Measurements from ENCODE around the gene TGFB2. TPM values are rescaled to one million over a fixed set of nuclear protein-coding genes. Genes with fewer than 3 reads are reported as not detected.

Gene TGFB2
- total and polyA plus RNA-seq, 2 experiments from 2014 or later = 0.31 to 1.4 TPM

DNA sequence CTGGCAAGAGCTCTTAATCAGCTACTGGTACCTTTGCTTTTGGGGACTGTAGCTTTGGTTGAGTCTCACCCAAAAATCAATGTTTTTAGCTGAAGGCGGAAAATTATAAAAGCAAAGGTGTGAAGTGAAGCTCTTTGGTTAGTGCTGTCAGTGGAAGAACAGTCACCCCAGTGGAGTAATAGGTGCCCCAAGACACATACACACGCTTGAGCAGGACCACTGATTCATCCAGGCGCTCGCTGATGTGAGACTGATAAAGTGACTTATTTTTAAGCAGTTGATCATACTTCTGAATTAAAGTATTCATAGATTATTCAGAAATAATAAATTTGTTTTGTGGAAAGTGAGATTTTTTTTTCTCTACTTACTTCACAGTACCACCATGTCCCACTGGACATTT is 37.1 kb downstream of the TGFB2 start (continued):
- no peak for TF ChIP-seq ZNF114 (CRISPR knock-in tag; IDR thresholded peaks at IDR 0.05)
- TF ChIP-seq, protein P1, sequence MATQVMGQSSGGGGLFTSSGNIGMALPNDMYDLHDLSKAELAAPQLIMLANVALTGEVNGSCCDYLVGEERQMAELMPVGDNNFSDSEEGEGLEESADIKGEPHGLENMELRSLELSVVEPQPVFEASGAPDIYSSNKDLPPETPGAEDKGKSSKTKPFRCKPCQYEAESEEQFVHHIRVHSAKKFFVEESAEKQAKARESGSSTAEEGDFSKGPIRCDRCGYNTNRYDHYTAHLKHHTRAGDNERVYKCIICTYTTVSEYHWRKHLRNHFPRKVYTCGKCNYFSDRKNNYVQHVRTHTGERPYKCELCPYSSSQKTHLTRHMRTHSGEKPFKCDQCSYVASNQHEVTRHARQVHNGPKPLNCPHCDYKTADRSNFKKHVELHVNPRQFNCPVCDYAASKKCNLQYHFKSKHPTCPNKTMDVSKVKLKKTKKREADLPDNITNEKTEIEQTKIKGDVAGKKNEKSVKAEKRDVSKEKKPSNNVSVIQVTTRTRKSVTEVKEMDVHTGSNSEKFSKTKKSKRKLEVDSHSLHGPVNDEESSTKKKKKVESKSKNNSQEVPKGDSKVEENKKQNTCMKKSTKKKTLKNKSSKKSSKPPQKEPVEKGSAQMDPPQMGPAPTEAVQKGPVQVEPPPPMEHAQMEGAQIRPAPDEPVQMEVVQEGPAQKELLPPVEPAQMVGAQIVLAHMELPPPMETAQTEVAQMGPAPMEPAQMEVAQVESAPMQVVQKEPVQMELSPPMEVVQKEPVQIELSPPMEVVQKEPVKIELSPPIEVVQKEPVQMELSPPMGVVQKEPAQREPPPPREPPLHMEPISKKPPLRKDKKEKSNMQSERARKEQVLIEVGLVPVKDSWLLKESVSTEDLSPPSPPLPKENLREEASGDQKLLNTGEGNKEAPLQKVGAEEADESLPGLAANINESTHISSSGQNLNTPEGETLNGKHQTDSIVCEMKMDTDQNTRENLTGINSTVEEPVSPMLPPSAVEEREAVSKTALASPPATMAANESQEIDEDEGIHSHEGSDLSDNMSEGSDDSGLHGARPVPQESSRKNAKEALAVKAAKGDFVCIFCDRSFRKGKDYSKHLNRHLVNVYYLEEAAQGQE (IDR thresholded peaks at IDR 0.05; ENCODE audit: unreplicated experiment) = no peak
- no peak for TF ChIP-seq NANOG (IDR thresholded peaks at IDR 0.05; ENCODE audit: borderline replicate concordance)
- TF ChIP-seq POLR2AphosphoS5 (IDR thresholded peaks at IDR 0.05; ENCODE audit: low read depth) = no peak
- TF ChIP-seq ZNF331 (CRISPR knock-in tag; IDR thresholded peaks at IDR 0.05; ENCODE audit: low read depth) = no peak
- no peak for TF ChIP-seq JUNB (IDR thresholded peaks at IDR 0.05; ENCODE audit: unreplicated experiment)
- no peak for TF ChIP-seq EZH2 (IDR thresholded peaks at IDR 0.05; ENCODE audit: low read depth, unreplicated experiment)
- TF ChIP-seq CREB1 (CRISPR knock-in tag; IDR thresholded peaks at IDR 0.05; ENCODE audit: low read depth) = no peak

DNA sequence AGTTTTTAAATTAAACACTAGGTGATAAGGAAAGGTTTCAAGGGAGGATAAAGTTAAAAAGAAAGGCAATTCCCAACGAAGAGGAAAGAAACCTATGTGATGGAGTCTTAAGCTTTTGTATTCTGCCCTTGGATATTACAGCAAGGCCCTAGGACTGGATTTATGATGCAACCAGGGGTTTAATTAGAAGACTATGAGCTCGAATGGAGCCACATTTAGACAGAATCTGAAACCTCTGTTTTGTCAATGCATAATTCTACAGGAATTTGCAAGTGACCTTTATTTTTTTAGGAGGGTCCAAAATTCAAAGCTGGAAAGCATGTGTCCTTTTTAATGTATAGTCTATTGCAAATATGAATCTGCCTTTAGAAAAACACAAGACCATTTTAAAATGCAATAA is 37.9 kb downstream of the TGFB2 start:
- Histone ChIP-seq H3K79me2 (replicated peaks; ENCODE audit: insufficient read depth) (no peaks in the 10 kb centered on the region), H3K27me3 (ENCODE audit: insufficient read depth) (no peaks in the 10 kb centered on the region), H3F3A (replicated peaks; ENCODE audit: low read depth) (no peaks in the 10 kb centered on the region), H3K36me3 (ENCODE audit: insufficient read depth) (no peaks in the 10 kb centered on the region), H4K20me1 (replicated peaks; ENCODE audit: insufficient read depth) (no peaks in the 10 kb centered on the region), H3K9me2 (ENCODE audit: insufficient read depth) (no peaks in the 10 kb centered on the region), H2AFZ (no peak overlapping the region), H3K4me2 (no peak overlapping the region), H3K4me1 (ENCODE audit: insufficient read depth) (no peaks in the 10 kb centered on the region), H3K4me3 (no peak overlapping the region), H3K27ac (ENCODE audit: low read depth) (no peak overlapping the region)
- no peak for TF ChIP-seq STAT1 (IDR thresholded peaks at IDR 0.05; ENCODE audit: unreplicated experiment)
- no peak for TF ChIP-seq JUNB (IDR thresholded peaks at IDR 0.05; ENCODE audit: unreplicated experiment)
- no peak for TF ChIP-seq CREB1 (CRISPR knock-in tag; IDR thresholded peaks at IDR 0.05; ENCODE audit: low read depth)
- TF ChIP-seq NANOG (IDR thresholded peaks at IDR 0.05; ENCODE audit: borderline replicate concordance) = no peak
- no peak for TF ChIP-seq EZH2phosphoT487 (IDR thresholded peaks at IDR 0.05; ENCODE audit: unreplicated experiment)
- no peak for TF ChIP-seq ZNF462 (CRISPR knock-in tag; IDR thresholded peaks at IDR 0.05)
- no peak for TF ChIP-seq ETS1 (IDR thresholded peaks at IDR 0.05)
- TF ChIP-seq POLR2AphosphoS5 (IDR thresholded peaks at IDR 0.05; ENCODE audit: low read depth) = no peak
- TF ChIP-seq ZNF114 (CRISPR knock-in tag; IDR thresholded peaks at IDR 0.05) = no peak
- peaks cover 2% of the 10 kb centered on the region; the same call in 1 of the 3 replicates for H3K4me1 Mint-ChIP-seq
- ATAC-seq (no peak), DNase-seq (ENCODE audit: low spot score) (no peak)
- H3K36me3 Mint-ChIP-seq (ENCODE audit: low read depth) = no peaks in the 10 kb centered on the region
- no peaks in the 10 kb centered on the region; the same call in 2 of the 3 replicates for H3K9me3 Mint-ChIP-seq
- no peak overlapping the region for H3K4me3 Mint-ChIP-seq
- H3K27me3 Mint-ChIP-seq (ENCODE audit: insufficient read depth, low read depth, poor library complexity) = peaks cover 2% of the 10 kb centered on the region
- no peak overlapping the region for H3K27ac Mint-ChIP-seq

Measured in GM23338 (cell line).